GM23338 (cell line): ENCODE results near the gene EDIL3. TPM values are rescaled to one million over a fixed set of nuclear protein-coding genes. Genes with fewer than 3 reads are reported as not detected.

Source experiments
- ATAC-seq: fragments of 200-7000 bp; cut with Tn5 transposase; 3 replicates; pipeline ENCODE4 v1.9.1; 2020
- DNase-seq: peaks from one replicate; pipeline ENCODE4 v3.0.0-alpha.2; 2015; ENCODE audit warnings: low spot score
- H2AFZ ChIP-seq: fragments of 200-600 bp; sonication (generic); 2 replicates; pipeline ENCODE4 v1.8.0; 2016; ENCODE audit warnings: antibody characterized with exemption, mild to moderate bottlenecking, moderate library complexity
- H3F3A ChIP-seq: fragments of 200-600 bp; sonication (generic); replicated peaks from 2 replicates; pipeline ENCODE4 v1.8.0; 2017; ENCODE audit warnings: antibody characterized with exemption, mixed run types, low read depth
- H3K27ac ChIP-seq: fragments of 200-600 bp; sonication (generic); 2 replicates; pipeline ENCODE4 v1.6.1; 2016; ENCODE audit warnings: low read depth
- H3K27me3 ChIP-seq: fragments of 200-600 bp; sonication (generic); 2 replicates; pipeline ENCODE4 v1.8.0; 2016; ENCODE audit warnings: mild to moderate bottlenecking, mixed run types, moderate library complexity; ENCODE audit not compliant: insufficient read depth
- H3K36me3 ChIP-seq: fragments of 200-600 bp; sonication (generic); 2 replicates; pipeline ENCODE4 v1.8.0; 2016; ENCODE audit warnings: mild to moderate bottlenecking; ENCODE audit not compliant: insufficient read depth
- H3K4me1 ChIP-seq: fragments of 200-600 bp; sonication (generic); 2 replicates; pipeline ENCODE4 v1.8.0; 2016; ENCODE audit warnings: mild to moderate bottlenecking, moderate library complexity; ENCODE audit not compliant: insufficient read depth
- H3K4me2 ChIP-seq: fragments of 200-600 bp; sonication (generic); 2 replicates; pipeline ENCODE4 v1.7.1; 2017; ENCODE audit warnings: mixed run types
- H3K4me3 ChIP-seq: fragments of 200-600 bp; sonication (generic); 2 replicates; pipeline ENCODE4 v1.6.1; 2016; ENCODE audit warnings: mixed run types
- H3K79me2 ChIP-seq: fragments of 200-600 bp; sonication (generic); replicated peaks from 2 replicates; pipeline ENCODE4 v1.8.0; 2017; ENCODE audit warnings: mild to moderate bottlenecking; ENCODE audit not compliant: insufficient read depth
- H3K9me2 ChIP-seq: fragments of 200-600 bp; sonication (generic); 2 replicates; pipeline ENCODE4 v1.8.0; 2017; ENCODE audit not compliant: insufficient read depth
- H4K20me1 ChIP-seq: fragments of 200-600 bp; sonication (generic); replicated peaks from 2 replicates; pipeline ENCODE4 v1.8.0; 2017; ENCODE audit warnings: mild to moderate bottlenecking; ENCODE audit not compliant: insufficient read depth
- H3K27ac Mint-ChIP-seq: 2 replicates; pipeline ENCODE4 v1.8.0; 2020; ENCODE audit warnings: inconsistent platforms, mild to moderate bottlenecking, moderate library complexity, mixed read lengths
- H3K27me3 Mint-ChIP-seq: 3 replicates; pipeline ENCODE4 v1.8.0; 2022; ENCODE audit warnings: low read depth, mild to moderate bottlenecking, moderate library complexity, mixed read lengths, inconsistent platforms; ENCODE audit not compliant: insufficient read depth, poor library complexity
- H3K36me3 Mint-ChIP-seq: 3 replicates; pipeline ENCODE4 v1.8.0; 2021; ENCODE audit warnings: low read depth, mild to moderate bottlenecking, inconsistent platforms, moderate library complexity, mixed read lengths
- H3K4me1 Mint-ChIP-seq: 3 replicates; pipeline ENCODE4 v1.8.0; 2020; ENCODE audit warnings: mild to moderate bottlenecking, inconsistent platforms, mixed read lengths
- H3K4me3 Mint-ChIP-seq: 3 replicates; pipeline ENCODE4 v1.8.0; 2021; ENCODE audit warnings: moderate library complexity, mild to moderate bottlenecking, inconsistent platforms, mixed read lengths
- H3K9me3 Mint-ChIP-seq: 3 replicates; pipeline ENCODE4 v1.8.0; 2020; ENCODE audit warnings: moderate library complexity, mild to moderate bottlenecking, inconsistent platforms, mixed read lengths
- CREB1 ChIP-seq: fragments of 250-450 bp; sonication (Bioruptor Pico); IDR thresholded peaks from 2 replicates; pipeline ENCODE4 v1.5.0; 2020; ENCODE audit warnings: low read depth, mild to moderate bottlenecking, moderate library complexity
- ETS1 ChIP-seq: IDR thresholded peaks from 2 replicates; pipeline ENCODE4 v1.6.1; 2016; ENCODE audit warnings: antibody characterized with exemption
- EZH2 ChIP-seq: fragments of 200-600 bp; sonication (generic); IDR thresholded peaks from one replicate; pipeline ENCODE4 v1.8.0; 2017; ENCODE audit warnings: antibody characterized with exemption, mild to moderate bottlenecking, low read depth; ENCODE audit not compliant: unreplicated experiment
- EZH2phosphoT487 ChIP-seq: fragments of 200-600 bp; sonication (generic); IDR thresholded peaks from one replicate; pipeline ENCODE4 v1.8.1; 2018; ENCODE audit warnings: antibody characterized with exemption; ENCODE audit not compliant: unreplicated experiment
- JUNB ChIP-seq: IDR thresholded peaks from one replicate; pipeline ENCODE4 v1.6.1; 2016; ENCODE audit warnings: antibody characterized with exemption; ENCODE audit not compliant: unreplicated experiment
- NANOG ChIP-seq: IDR thresholded peaks from 2 replicates; pipeline ENCODE4 v1.6.1; 2016; ENCODE audit warnings: antibody characterized with exemption, borderline replicate concordance
- POLR2AphosphoS5 ChIP-seq: IDR thresholded peaks from 2 replicates; pipeline ENCODE4 v1.6.1; 2016; ENCODE audit warnings: antibody characterized with exemption, low read depth
- REST ChIP-seq: IDR thresholded peaks from one replicate; pipeline ENCODE4 v1.6.1; 2018; ENCODE audit warnings: antibody characterized with exemption; ENCODE audit not compliant: unreplicated experiment
- STAT1 ChIP-seq: IDR thresholded peaks from one replicate; pipeline ENCODE4 v1.6.1; 2016; ENCODE audit warnings: antibody characterized with exemption; ENCODE audit not compliant: unreplicated experiment
- ZNF114 ChIP-seq: fragments of 250-450 bp; sonication (Bioruptor Pico); IDR thresholded peaks from 2 replicates; pipeline ENCODE4 v1.5.0; 2020; ENCODE audit warnings: mild to moderate bottlenecking, moderate library complexity
- ZNF331 ChIP-seq: fragments of 250-450 bp; sonication (Bioruptor Pico); IDR thresholded peaks from 2 replicates; pipeline ENCODE4 v1.5.0; 2020; ENCODE audit warnings: low read depth, mild to moderate bottlenecking, moderate library complexity
- polyA plus RNA-seq: library from polyadenylated mRNA; unstranded; fragments of >200 nt; fragmentation: Nextera tagmentation; extraction: Ambion mirVana; gene quantifications from 2 replicates; pipeline ENCODE4 v1.2.1, GENCODE V29; 2016
- total RNA-seq: library from RNA; depleted of rRNA; stranded (reverse); fragments of >200 nt; shearing (Covaris generic); gene quantifications from 2 replicates; pipeline ENCODE4 v1.2.3, GENCODE V29; 2014
- TF ChIP-seq, protein P1 (sequence below): fragments of 250-450 bp; sonication (Bioruptor Pico); IDR thresholded peaks from 2 replicates; pipeline ENCODE4 v1.5.0; 2020; ENCODE audit warnings: mild to moderate bottlenecking, moderate library complexity

Gene EDIL3
- total and polyA plus RNA-seq, 2 experiments from 2014 or later, result 43.3 to 61.9 TPM

GRCh38 chr5:84361572-84361971 is 23.1 kb downstream of the EDIL3 start:
- Histone ChIP-seq H3K27me3 (no peaks in the 10 kb centered on the region), H3F3A (no peaks in the 10 kb centered on the region), H2AFZ (no peak overlapping the region), H3K27ac (no peak overlapping the region), H3K4me1 (no peaks in the 10 kb centered on the region), H4K20me1 (no peaks in the 10 kb centered on the region), H3K36me3 (no peaks in the 10 kb centered on the region), H3K4me2 (no peak overlapping the region), H3K79me2 (peaks cover 35% of the 10 kb centered on the region), H3K4me3 (no peak overlapping the region), H3K9me2 (no peaks in the 10 kb centered on the region)
- DNase-seq (no peak), ATAC-seq (no peak)
- Mint-ChIP-seq H3K4me1 (no peaks in the 10 kb centered on the region), H3K36me3 (peaks cover 7% of the 10 kb centered on the region), H3K27ac (no peak overlapping the region), H3K9me3 (peaks cover 4% of the 10 kb centered on the region; the same call in 1 of the 3 replicates), H3K27me3 (no peaks in the 10 kb centered on the region), H3K4me3 (no peak overlapping the region)
- no peak for TF ChIP-seq ETS1
- no peak for TF ChIP-seq POLR2AphosphoS5
- no peak for TF ChIP-seq JUNB
- no peak for TF ChIP-seq ZNF331
- no peak for TF ChIP-seq EZH2
- no peak for TF ChIP-seq EZH2phosphoT487
- no peak for TF ChIP-seq STAT1
- TF ChIP-seq ZNF114 (CRISPR knock-in tag), result no peak
- no peak for TF ChIP-seq CREB1 (CRISPR knock-in tag)
- TF ChIP-seq REST, result no peak
- TF ChIP-seq NANOG, result no peak
- TF ChIP-seq, protein P1, sequence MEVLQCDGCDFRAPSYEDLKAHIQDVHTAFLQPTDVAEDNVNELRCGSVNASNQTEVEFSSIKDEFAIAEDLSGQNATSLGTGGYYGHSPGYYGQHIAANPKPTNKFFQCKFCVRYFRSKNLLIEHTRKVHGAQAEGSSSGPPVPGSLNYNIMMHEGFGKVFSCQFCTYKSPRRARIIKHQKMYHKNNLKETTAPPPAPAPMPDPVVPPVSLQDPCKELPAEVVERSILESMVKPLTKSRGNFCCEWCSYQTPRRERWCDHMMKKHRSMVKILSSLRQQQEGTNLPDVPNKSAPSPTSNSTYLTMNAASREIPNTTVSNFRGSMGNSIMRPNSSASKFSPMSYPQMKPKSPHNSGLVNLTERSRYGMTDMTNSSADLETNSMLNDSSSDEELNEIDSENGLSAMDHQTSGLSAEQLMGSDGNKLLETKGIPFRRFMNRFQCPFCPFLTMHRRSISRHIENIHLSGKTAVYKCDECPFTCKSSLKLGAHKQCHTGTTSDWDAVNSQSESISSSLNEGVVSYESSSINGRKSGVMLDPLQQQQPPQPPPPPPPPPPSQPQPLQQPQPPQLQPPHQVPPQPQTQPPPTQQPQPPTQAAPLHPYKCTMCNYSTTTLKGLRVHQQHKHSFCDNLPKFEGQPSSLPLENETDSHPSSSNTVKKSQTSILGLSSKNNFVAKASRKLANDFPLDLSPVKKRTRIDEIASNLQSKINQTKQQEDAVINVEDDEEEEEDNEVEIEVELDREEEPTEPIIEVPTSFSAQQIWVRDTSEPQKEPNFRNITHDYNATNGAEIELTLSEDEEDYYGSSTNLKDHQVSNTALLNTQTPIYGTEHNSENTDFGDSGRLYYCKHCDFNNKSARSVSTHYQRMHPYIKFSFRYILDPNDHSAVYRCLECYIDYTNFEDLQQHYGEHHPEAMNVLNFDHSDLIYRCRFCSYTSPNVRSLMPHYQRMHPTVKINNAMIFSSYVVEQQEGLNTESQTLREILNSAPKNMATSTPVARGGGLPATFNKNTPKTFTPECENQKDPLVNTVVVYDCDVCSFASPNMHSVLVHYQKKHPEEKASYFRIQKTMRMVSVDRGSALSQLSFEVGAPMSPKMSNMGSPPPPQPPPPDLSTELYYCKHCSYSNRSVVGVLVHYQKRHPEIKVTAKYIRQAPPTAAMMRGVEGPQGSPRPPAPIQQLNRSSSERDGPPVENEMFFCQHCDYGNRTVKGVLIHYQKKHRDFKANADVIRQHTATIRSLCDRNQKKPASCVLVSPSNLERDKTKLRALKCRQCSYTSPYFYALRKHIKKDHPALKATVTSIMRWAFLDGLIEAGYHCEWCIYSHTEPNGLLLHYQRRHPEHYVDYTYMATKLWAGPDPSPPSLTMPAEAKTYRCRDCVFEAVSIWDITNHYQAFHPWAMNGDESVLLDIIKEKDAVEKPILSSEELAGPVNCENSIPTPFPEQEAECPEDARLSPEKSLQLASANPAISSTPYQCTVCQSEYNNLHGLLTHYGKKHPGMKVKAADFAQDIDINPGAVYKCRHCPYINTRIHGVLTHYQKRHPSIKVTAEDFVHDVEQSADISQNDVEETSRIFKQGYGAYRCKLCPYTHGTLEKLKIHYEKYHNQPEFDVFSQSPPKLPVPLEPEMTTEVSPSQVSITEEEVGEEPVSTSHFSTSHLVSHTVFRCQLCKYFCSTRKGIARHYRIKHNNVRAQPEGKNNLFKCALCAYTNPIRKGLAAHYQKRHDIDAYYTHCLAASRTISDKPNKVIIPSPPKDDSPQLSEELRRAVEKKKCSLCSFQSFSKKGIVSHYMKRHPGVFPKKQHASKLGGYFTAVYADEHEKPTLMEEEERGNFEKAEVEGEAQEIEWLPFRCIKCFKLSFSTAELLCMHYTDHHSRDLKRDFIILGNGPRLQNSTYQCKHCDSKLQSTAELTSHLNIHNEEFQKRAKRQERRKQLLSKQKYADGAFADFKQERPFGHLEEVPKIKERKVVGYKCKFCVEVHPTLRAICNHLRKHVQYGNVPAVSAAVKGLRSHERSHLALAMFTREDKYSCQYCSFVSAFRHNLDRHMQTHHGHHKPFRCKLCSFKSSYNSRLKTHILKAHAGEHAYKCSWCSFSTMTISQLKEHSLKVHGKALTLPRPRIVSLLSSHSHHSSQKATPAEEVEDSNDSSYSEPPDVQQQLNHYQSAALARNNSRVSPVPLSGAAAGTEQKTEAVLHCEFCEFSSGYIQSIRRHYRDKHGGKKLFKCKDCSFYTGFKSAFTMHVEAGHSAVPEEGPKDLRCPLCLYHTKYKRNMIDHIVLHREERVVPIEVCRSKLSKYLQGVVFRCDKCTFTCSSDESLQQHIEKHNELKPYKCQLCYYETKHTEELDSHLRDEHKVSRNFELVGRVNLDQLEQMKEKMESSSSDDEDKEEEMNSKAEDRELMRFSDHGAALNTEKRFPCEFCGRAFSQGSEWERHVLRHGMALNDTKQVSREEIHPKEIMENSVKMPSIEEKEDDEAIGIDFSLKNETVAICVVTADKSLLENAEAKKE, result no peak
